T-helper 1 cell treated with Interleukin-12 subunit alpha and Interleukin-12 subunit beta and Interleukin-4 antibody, amounts not matched to agents 30 ng/mL and 1 ng/mL, for 36 hours (primary cell): ENCODE results near the gene IL17F. TPM values are rescaled to one million over a fixed set of nuclear protein-coding genes. Genes with fewer than 3 reads are reported as not detected.

Experiments
- intact Hi-C: fragments of 100-400 bp; cut with micrococcal nuclease; formaldehyde crosslinking; loops from one replicate; pipeline ENCODE4 v1.15.1; 2024
- total RNA-seq: library from RNA; stranded (reverse); gene quantifications from 2 replicates; pipeline ENCODE4 v1.2.3, GENCODE V29; 2022

The IL17F gene
- total RNA-seq, 1 donor from 2014 or later: 0.42 TPM

GRCh38 chr6:52251113-52251512, 6.8 kb upstream of the IL17F start:
- intact Hi-C loops: no loop called here

- intact Hi-C loops: no loop called here
Observed at GRCh38 chr6:52249078-52249477, 4.8 kb upstream of the IL17F start.

- intact Hi-C loops: no loop called here
Observed at GRCh38 chr6:52245425-52245824, 1.1 kb upstream of the IL17F start.

- intact Hi-C loops: no loop called here
Observed at GRCh38 chr6:52243282-52243893, 912 bp downstream of the IL17F start.

- intact Hi-C loops: no loop called here
Observed at GRCh38 chr6:52241819-52242218, 2.5 kb downstream of the IL17F start.

- intact Hi-C loops: loop anchor here (1.0 to 5.0 kb wide), 2 partner anchors 71 to 438 kb away; partner anchors contain the start of gene TMEM14A
Observed at GRCh38 chr6:52233975-52234823, 10.1 kb downstream of the IL17F start.

- intact Hi-C loops: loop anchor here (5.0 kb wide), 1 partner anchor 439 kb away; the partner anchor contains the start of gene TMEM14A
Observed at GRCh38 chr6:52233005-52233404, 11.3 kb downstream of the IL17F start.

- intact Hi-C loops: loop anchor here (1.0 to 5.0 kb wide), 2 partner anchors 167 to 441 kb away; partner anchors contain the start of gene TMEM14A
Observed at GRCh38 chr6:52231406-52232127, 12.7 kb downstream of the IL17F start.

- intact Hi-C loops: loop anchor here (1.0 to 5.0 kb wide), 2 partner anchors 168 to 442 kb away; partner anchors contain the start of gene TMEM14A
Observed at GRCh38 chr6:52230685-52231084, 13.6 kb downstream of the IL17F start.

- intact Hi-C loops: loop anchor here (1.0 to 2.0 kb wide), 8 partner anchors 26 to 347 kb away; partner anchors contain the start of gene MCM3
Observed at GRCh38 chr6:52227495-52227894, 16.8 kb downstream of the IL17F start.

GRCh38 chr6:52221302-52221701, 23.0 kb downstream of the IL17F start:
- intact Hi-C loops: no loop called here

- intact Hi-C loops: no loop called here
Observed at GRCh38 chr6:52217761-52218160, 26.5 kb downstream of the IL17F start.

- intact Hi-C loops: no loop called here
Observed at GRCh38 chr6:52216932-52217575, 27.2 kb downstream of the IL17F start.

- intact Hi-C loops: no loop called here
Observed at GRCh38 chr6:52215787-52216186, 28.5 kb downstream of the IL17F start.

GRCh38 chr6:52213127-52213526, 31.2 kb downstream of the IL17F start:
- intact Hi-C loops: loop anchor here (1.0 to 5.0 kb wide), 3 partner anchors 36 to 51 kb away; no protein-coding TSS in a partner anchor

GRCh38 chr6:52210227-52210626, 34.1 kb downstream of the IL17F start:
- intact Hi-C loops: loop anchor here (5.0 kb wide), 2 partner anchors 33 to 48 kb away; no protein-coding TSS in a partner anchor

GRCh38 chr6:52209770-52210169, 34.5 kb downstream of the IL17F start:
- intact Hi-C loops: loop anchor here (5.0 kb wide), 2 partner anchors 32 to 47 kb away; no protein-coding TSS in a partner anchor

- intact Hi-C loops: no loop called here
Observed at GRCh38 chr6:52208612-52209011, 35.7 kb downstream of the IL17F start.

- intact Hi-C loops: no loop called here
Observed at GRCh38 chr6:52207066-52207465, 37.2 kb downstream of the IL17F start.

- intact Hi-C loops: no loop called here
Observed at GRCh38 chr6:52201493-52201892, 42.8 kb downstream of the IL17F start.

GRCh38 chr6:52201046-52201445, 43.3 kb downstream of the IL17F start:
- intact Hi-C loops: no loop called here
